Measurements from ENCODE around the gene PLAAT1. TPM values are rescaled to one million over a fixed set of nuclear protein-coding genes. Genes with fewer than 3 reads are reported as not detected.

Gene PLAAT1
- total and polyA plus RNA-seq, 2 experiments from 2014 or later, result 0.87 to 1.4 TPM

- no peaks in the 10 kb centered on the region for H3K36me3 ChIP-seq (replicated peaks; ENCODE audit: insufficient read depth, low read depth)
- H3K9me3 ChIP-seq (ENCODE audit: low read depth), result no peaks in the 10 kb centered on the region
- no peaks in the 10 kb centered on the region for H3K79me2 ChIP-seq
- TF ChIP-seq CTCF (IDR thresholded peaks at IDR 0.05; ENCODE audit: poor library complexity), result no peak
- H3K27ac ChIP-seq, result no peak overlapping the region
- WGBS (ENCODE audit: low lambda C conversion rate, missing lambda C conversion rate), result 3% methylated on average over 4 of the region's 9 CpGs
- peak overlapping the region; percentile 99 for H3K4me2 ChIP-seq
- peak overlapping the region; percentile 70 for H3K4me3 ChIP-seq
- no peaks in the 10 kb centered on the region for H4K20me1 ChIP-seq (ENCODE audit: insufficient read depth, poor library complexity, severe bottlenecking)
- peak overlapping the region; percentile 99 for H2AFZ ChIP-seq
- H3K27me3 ChIP-seq, result no peaks in the 10 kb centered on the region
- peak; percentile 20 for DNase-seq (ENCODE audit: low spot score)
- H3K9me2 ChIP-seq (replicated peaks; ENCODE audit: insufficient read depth), result no peaks in the 10 kb centered on the region
- H3K4me1 ChIP-seq (ENCODE audit: insufficient read depth), result no peaks in the 10 kb centered on the region
Measured at GRCh38 chr3:193240436-193240849, 579 bp upstream of the PLAAT1 start.

GRCh38 chr3:193241716-193242115 lies 694 bp downstream of the PLAAT1 start:
- H3K4me1 ChIP-seq (ENCODE audit: insufficient read depth), result no peaks in the 10 kb centered on the region
- H3K4me2 ChIP-seq, result peak overlapping the region; percentile 99
- H3K9me2 ChIP-seq (replicated peaks; ENCODE audit: insufficient read depth), result no peaks in the 10 kb centered on the region
- H3K4me3 ChIP-seq, result no peak overlapping the region
- no peak overlapping the region for H3K27ac ChIP-seq
- H4K20me1 ChIP-seq (ENCODE audit: insufficient read depth, poor library complexity, severe bottlenecking), result no peaks in the 10 kb centered on the region
- H3K36me3 ChIP-seq (replicated peaks; ENCODE audit: insufficient read depth, low read depth), result no peaks in the 10 kb centered on the region
- 90% methylated on average over 11 of the region's 11 CpGs for WGBS (ENCODE audit: low lambda C conversion rate, missing lambda C conversion rate)
- DNase-seq (ENCODE audit: low spot score), result no peak
- TF ChIP-seq EZH2 (IDR thresholded peaks at IDR 0.05; ENCODE audit: borderline replicate concordance), result no peak
- TF ChIP-seq EZH2phosphoT487 (IDR thresholded peaks at IDR 0.05; ENCODE audit: low read depth, severe bottlenecking, unreplicated experiment), result no peak
- no peak for TF ChIP-seq CTCF (IDR thresholded peaks at IDR 0.05; ENCODE audit: poor library complexity)
- H3K79me2 ChIP-seq, result no peaks in the 10 kb centered on the region
- H2AFZ ChIP-seq, result peak overlapping the region; percentile 99
- H3K27me3 ChIP-seq, result no peaks in the 10 kb centered on the region
- H3K9me3 ChIP-seq (ENCODE audit: low read depth), result no peaks in the 10 kb centered on the region

GRCh38 chr3:193243571-193243970 lies 2.5 kb downstream of the PLAAT1 start:
- Histone ChIP-seq H3K27ac (no peak overlapping the region), H3K27me3 (no peaks in the 10 kb centered on the region), H3K9me3 (ENCODE audit: low read depth) (peaks cover 2% of the 10 kb centered on the region), H4K20me1 (ENCODE audit: insufficient read depth, poor library complexity, severe bottlenecking) (no peaks in the 10 kb centered on the region), H3K4me3 (no peak overlapping the region), H3K36me3 (replicated peaks; ENCODE audit: insufficient read depth, low read depth) (no peaks in the 10 kb centered on the region), H2AFZ (no peak overlapping the region), H3K79me2 (no peaks in the 10 kb centered on the region), H3K4me1 (ENCODE audit: insufficient read depth) (no peaks in the 10 kb centered on the region), H3K9me2 (replicated peaks; ENCODE audit: insufficient read depth) (no peaks in the 10 kb centered on the region), H3K4me2 (no peak overlapping the region)
- no peak for DNase-seq (ENCODE audit: low spot score)
- TF ChIP-seq CTCF (IDR thresholded peaks at IDR 0.05; ENCODE audit: poor library complexity), result no peak
- TF ChIP-seq EZH2phosphoT487 (IDR thresholded peaks at IDR 0.05; ENCODE audit: low read depth, severe bottlenecking, unreplicated experiment), result no peak
- no peak for TF ChIP-seq EZH2 (IDR thresholded peaks at IDR 0.05; ENCODE audit: borderline replicate concordance)
- 93% methylated on average over 3 of the region's 3 CpGs for WGBS (ENCODE audit: low lambda C conversion rate, missing lambda C conversion rate)

Data from hepatocyte (in vitro differentiated cells).